BLaER1 treated with 17β-estradiol and CSF1 and Interleukin-3, amounts not matched to agents 10 nM and 100 nM (cell line): Measurements from ENCODE around the gene SCAF1.

Experiments
- H3K27ac ChIP-seq, 11 experiments: shearing (Covaris generic); formaldehyde crosslinking; 2 replicates each; pipeline ENCODE4 v1.8.1; 2022
- H3K27me3 ChIP-seq, 11 experiments: shearing (Covaris generic); formaldehyde crosslinking; 2 replicates each; pipeline ENCODE4 v1.8.1; 2022
- H3K36me3 ChIP-seq, 11 experiments: shearing (Covaris generic); formaldehyde crosslinking; 2 replicates each; pipeline ENCODE4 v1.8.1; 2022
- H3K4me1 ChIP-seq, 10 experiments: shearing (Covaris generic); formaldehyde crosslinking; 2 replicates each; pipeline ENCODE4 v1.8.1; 2022
- H3K4me2 ChIP-seq, 11 experiments: shearing (Covaris generic); formaldehyde crosslinking; 2 replicates each; pipeline ENCODE4 v1.8.1; 2022
- H3K4me3 ChIP-seq, 10 experiments: shearing (Covaris generic); formaldehyde crosslinking; 2 replicates each; pipeline ENCODE4 v1.8.1; 2022
- H3K9ac ChIP-seq, 11 experiments: shearing (Covaris generic); formaldehyde crosslinking; 2 replicates each; pipeline ENCODE4 v1.8.1; 2022
- H3K9me3 ChIP-seq, 11 experiments: shearing (Covaris generic); formaldehyde crosslinking; replicated peaks in 1 of 11; 2 replicates each; pipeline ENCODE4 v1.8.1; 2022
- H4K20me1 ChIP-seq, 11 experiments: shearing (Covaris generic); formaldehyde crosslinking; 2 replicates each; pipeline ENCODE4 v1.8.1; 2022
- Cebpa-rat ChIP-seq, 11 experiments: shearing (Covaris generic); IDR thresholded peaks; 2 replicates each; pipeline ENCODE4 v1.8.1; 2022

The SCAF1 gene

GRCh38 chr19:49664171-49665035, 22.4 kb downstream of the SCAF1 start:
- Histone ChIP-seq H3K9me3 (no peaks in the 10 kb centered on the region), H3K36me3 (peaks cover 34 to 63% (median 55%) of the 10 kb centered on the region in 11 experiments), H3K4me1 (peaks cover 27 to 47% (median 31%) of the 10 kb centered on the region in 10 experiments), H4K20me1 (peaks cover 20 to 70% (median 45%) of the 10 kb centered on the region in 11 experiments; a peak in 20 of 22 replicates), H3K27ac (peak overlapping the region; percentile 33 to 83 (median 76); a peak in 21 of 22 replicates), H3K4me2 (peak overlapping the region; percentile 89 to 99 (median 98)), H3K9ac (peak overlapping the region; percentile 81 to 90 (median 87)), H3K4me3 (peak overlapping the region; percentile 78 to 99 (median 86)), H3K27me3 (no peaks in the 10 kb centered on the region)
- no peak for TF ChIP-seq Cebpa-rat (IDR thresholded peaks at IDR 0.05)

- TF ChIP-seq Cebpa-rat (IDR thresholded peaks at IDR 0.05), result no peak
- Histone ChIP-seq H3K9ac (peak overlapping the region; percentile 81 to 90 (median 87)), H3K4me1 (peaks cover 27 to 52% (median 31%) of the 10 kb centered on the region in 10 experiments), H3K9me3 (no peaks in the 10 kb centered on the region), H3K4me3 (peak overlapping the region; percentile 78 to 99 (median 86)), H3K4me2 (peak overlapping the region; percentile 89 to 99 (median 98)), H4K20me1 (peaks cover 19 to 69% (median 40%) of the 10 kb centered on the region in 11 experiments; a peak in 20 of 22 replicates), H3K27me3 (no peaks in the 10 kb centered on the region), H3K27ac (peak overlapping the region; percentile 33 to 83 (median 76); a peak in 21 of 22 replicates), H3K36me3 (peaks cover 30 to 63% (median 57%) of the 10 kb centered on the region in 11 experiments)
Measured at GRCh38 chr19:49665036-49665350, 23.0 kb downstream of the SCAF1 start.

- peaks cover 27 to 54% (median 31%) of the 10 kb centered on the region in 10 experiments for H3K4me1 ChIP-seq
- H3K27me3 ChIP-seq, result no peaks in the 10 kb centered on the region
- H3K4me3 ChIP-seq, result peak within 1 kb of the TSS; percentile 78 to 99 (median 86)
- peak within 1 kb of the TSS; percentile 90 to 99 (median 98) for H3K4me2 ChIP-seq
- H3K27ac ChIP-seq, result peak within 1 kb of the TSS; percentile 68 to 83 (median 76)
- H3K9ac ChIP-seq, result peak within 1 kb of the TSS; percentile 81 to 90 (median 87)
- peaks cover 14 to 68% (median 35%) of the 10 kb centered on the region in 11 experiments; a peak in 20 of 22 replicates for H4K20me1 ChIP-seq
- H3K9me3 ChIP-seq, result no peaks in the 10 kb centered on the region
- TF ChIP-seq Cebpa-rat (IDR thresholded peaks at IDR 0.05), result no peak
- H3K36me3 ChIP-seq, result peaks cover 30 to 63% (median 57%) of the 10 kb centered on the region in 11 experiments
Measured at GRCh38 chr19:49665351-49666119, 23.5 kb downstream of the SCAF1 start, which contains the start of the genes BCL2L12 and IRF3. TSS of gene BCL2L12 (plus strand) at chr19:49665933. CDS start at chr19:49666693, 760 bp downstream. TSS of gene IRF3 (minus strand) at chr19:49665857. CDS start at chr19:49664838, 1,019 bp downstream.

GRCh38 chr19:49666120-49666444, 24.1 kb downstream of the SCAF1 start:
- no peaks in the 10 kb centered on the region for H3K9me3 ChIP-seq
- peaks cover 29 to 63% (median 56%) of the 10 kb centered on the region in 11 experiments for H3K36me3 ChIP-seq
- H3K27ac ChIP-seq, result peak overlapping the region; percentile 68 to 83 (median 76)
- H3K4me2 ChIP-seq, result peak overlapping the region; percentile 90 to 99 (median 98)
- H3K9ac ChIP-seq, result peak overlapping the region; percentile 81 to 90 (median 87)
- H3K4me3 ChIP-seq, result peak overlapping the region; percentile 78 to 99 (median 86)
- TF ChIP-seq Cebpa-rat (IDR thresholded peaks at IDR 0.05), result no peak
- H3K27me3 ChIP-seq, result no peaks in the 10 kb centered on the region
- peaks cover 13 to 64% (median 33%) of the 10 kb centered on the region in 11 experiments; a peak in 20 of 22 replicates for H4K20me1 ChIP-seq
- peaks cover 27 to 55% (median 31%) of the 10 kb centered on the region in 10 experiments for H3K4me1 ChIP-seq

- Histone ChIP-seq H3K9ac (peak overlapping the region; percentile 81 to 90 (median 87); a peak in 19 of 22 replicates), H3K27me3 (no peaks in the 10 kb centered on the region), H3K36me3 (peaks cover 15 to 58% (median 44%) of the 10 kb centered on the region in 11 experiments), H3K4me2 (peak overlapping the region; percentile 90 to 99 (median 98); a peak in 21 of 22 replicates), H3K27ac (peak overlapping the region in 6 of 11 experiments; percentile 71 to 83 (median 78); a peak in 6 of 22 replicates), H3K4me3 (peak overlapping the region in 8 of 10 experiments; percentile 78 to 95 (median 84); a peak in 9 of 20 replicates), H3K9me3 (no peaks in the 10 kb centered on the region), H3K4me1 (peaks cover 37 to 68% (median 41%) of the 10 kb centered on the region in 10 experiments), H4K20me1 (peaks cover 13 to 51% (median 22%) of the 10 kb centered on the region in 11 experiments; a peak in 20 of 22 replicates)
- no peak for TF ChIP-seq Cebpa-rat (IDR thresholded peaks at IDR 0.05)
Measured at GRCh38 chr19:49667473-49667872, 25.5 kb downstream of the SCAF1 start.

GRCh38 chr19:49669516-49669915, 27.5 kb downstream of the SCAF1 start:
- Histone ChIP-seq H3K9ac (peak overlapping the region in 2 of 11 experiments; percentile 7 to 21; a peak in 1 of 22 replicates), H3K27me3 (no peaks in the 10 kb centered on the region), H3K4me1 (peaks cover 32 to 64% (median 41%) of the 10 kb centered on the region in 10 experiments), H3K4me3 (no peak overlapping the region), H4K20me1 (peaks cover 0 to 32% (median 1%) of the 10 kb centered on the region in 11 experiments; a peak in 7 of 22 replicates), H3K36me3 (peaks cover 9 to 61% (median 39%) of the 10 kb centered on the region in 11 experiments; a peak in 20 of 22 replicates), H3K9me3 (no peaks in the 10 kb centered on the region), H3K27ac (no peak overlapping the region), H3K4me2 (peak overlapping the region in 2 of 11 experiments; percentile 12 to 40; a peak in 3 of 22 replicates)
- no peak for TF ChIP-seq Cebpa-rat (IDR thresholded peaks at IDR 0.05)

GRCh38 chr19:49672131-49672919, 30.3 kb downstream of the SCAF1 start:
- Histone ChIP-seq H3K4me2 (peak overlapping the region; percentile 45 to 76 (median 57); a peak in 20 of 22 replicates), H3K9me3 (no peaks in the 10 kb centered on the region), H3K36me3 (peaks cover 9 to 61% (median 38%) of the 10 kb centered on the region in 11 experiments; a peak in 20 of 22 replicates), H3K4me1 (peaks cover 20 to 69% (median 43%) of the 10 kb centered on the region in 10 experiments), H4K20me1 (peaks cover 0 to 13% (median 0%) of the 10 kb centered on the region in 11 experiments; a peak in 5 of 22 replicates), H3K9ac (peak overlapping the region; percentile 11 to 64 (median 51); a peak in 17 of 22 replicates), H3K4me3 (no peak overlapping the region), H3K27me3 (no peaks in the 10 kb centered on the region), H3K27ac (peak overlapping the region in 7 of 11 experiments; percentile 20 to 39 (median 32); a peak in 9 of 22 replicates)
- no peak for TF ChIP-seq Cebpa-rat (IDR thresholded peaks at IDR 0.05)
